Endometrial microvascular endothelial cells (primary cell): ENCODE results near the gene IFT81. TPM values are rescaled to one million over a fixed set of nuclear protein-coding genes. Genes with fewer than 3 reads are reported as not detected.
"Not testable (repeated sequence)": the region's sequence is repeated elsewhere in the genome, so short reads cannot be mapped to it uniquely, and the experiment has no call there.

ENCODE experiments used
- in situ Hi-C: cut with HindIII; loops from 2 replicates; pipeline ENCODE4 v1.10.0; 2017; ENCODE audit warnings: low sequenced_read_pairs, low pct_unique_long_range_greater_than_20kb; ENCODE audit errors: inconsistent ontology term
- total RNA-seq: library from RNA; depleted of rRNA; stranded (reverse); fragments of >200 nt; gene quantifications from one replicate; pipeline ENCODE4 v1.2.3, GENCODE V29; 2015; ENCODE audit errors: inconsistent ontology term

The IFT81 gene, protein sequence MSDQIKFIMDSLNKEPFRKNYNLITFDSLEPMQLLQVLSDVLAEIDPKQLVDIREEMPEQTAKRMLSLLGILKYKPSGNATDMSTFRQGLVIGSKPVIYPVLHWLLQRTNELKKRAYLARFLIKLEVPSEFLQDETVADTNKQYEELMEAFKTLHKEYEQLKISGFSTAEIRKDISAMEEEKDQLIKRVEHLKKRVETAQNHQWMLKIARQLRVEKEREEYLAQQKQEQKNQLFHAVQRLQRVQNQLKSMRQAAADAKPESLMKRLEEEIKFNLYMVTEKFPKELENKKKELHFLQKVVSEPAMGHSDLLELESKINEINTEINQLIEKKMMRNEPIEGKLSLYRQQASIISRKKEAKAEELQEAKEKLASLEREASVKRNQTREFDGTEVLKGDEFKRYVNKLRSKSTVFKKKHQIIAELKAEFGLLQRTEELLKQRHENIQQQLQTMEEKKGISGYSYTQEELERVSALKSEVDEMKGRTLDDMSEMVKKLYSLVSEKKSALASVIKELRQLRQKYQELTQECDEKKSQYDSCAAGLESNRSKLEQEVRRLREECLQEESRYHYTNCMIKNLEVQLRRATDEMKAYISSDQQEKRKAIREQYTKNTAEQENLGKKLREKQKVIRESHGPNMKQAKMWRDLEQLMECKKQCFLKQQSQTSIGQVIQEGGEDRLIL
- total RNA-seq = 2.9 TPM

DNA sequence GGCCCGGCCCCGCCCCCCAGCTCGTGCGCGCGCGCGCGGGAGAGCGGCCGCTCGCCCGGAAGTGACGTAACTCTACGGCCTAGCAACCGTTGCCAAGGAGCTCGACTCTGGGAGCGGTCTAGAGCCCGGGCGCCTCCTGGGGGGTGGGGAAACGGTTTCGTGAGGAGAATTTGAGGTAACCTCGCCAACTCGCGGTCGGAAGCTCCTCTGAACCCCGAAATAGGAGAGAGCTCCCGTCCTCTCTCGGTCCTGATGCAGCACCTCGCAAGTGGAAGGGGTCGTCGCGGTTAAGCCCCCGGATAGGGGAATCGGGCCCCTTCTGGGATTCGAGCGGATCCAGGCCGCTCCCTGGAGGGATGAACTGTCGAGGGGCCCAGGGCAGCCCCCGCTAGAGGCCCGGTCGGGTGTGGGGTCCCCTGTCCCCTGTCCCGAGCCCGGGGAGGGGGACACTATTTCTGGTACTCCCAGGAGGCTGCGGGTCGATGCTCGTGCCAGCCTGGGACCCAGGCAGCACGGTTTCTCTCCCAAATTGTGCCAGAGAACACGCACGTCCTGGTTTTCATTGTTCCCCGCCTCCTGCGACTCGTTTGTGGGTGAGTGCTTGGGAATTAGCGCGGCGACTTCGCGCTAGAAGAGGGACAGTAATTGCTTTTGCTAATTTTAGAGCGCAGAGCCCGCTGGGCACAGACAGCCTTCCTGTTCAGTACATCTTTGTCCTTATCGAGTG lies at the start of gene IFT81:
TSS of gene IFT81 (plus strand) at position 89 of the 727 bp plus-strand sequence. CDS start 3,024 bp downstream, outside the sequence.
- in situ Hi-C loops = no loop called here

DNA sequence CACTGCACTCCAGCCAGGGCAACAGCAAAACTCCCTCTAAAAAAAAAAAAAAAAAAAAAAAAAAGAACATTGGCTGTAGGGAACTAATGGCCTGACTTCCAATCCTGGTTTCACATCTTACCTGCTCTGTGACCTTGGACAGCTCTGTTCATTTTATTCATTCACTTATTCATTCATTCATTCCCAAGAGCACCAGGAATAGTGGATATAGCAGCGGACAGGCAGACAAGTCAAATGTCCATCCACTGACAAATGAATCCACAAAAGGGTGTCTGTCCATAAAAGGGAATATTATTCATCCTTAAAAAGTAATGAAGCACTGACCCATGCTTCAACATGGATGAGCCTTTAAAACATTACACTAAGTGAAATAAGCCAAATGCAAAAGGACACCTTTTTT lies 48.3 kb upstream of the IFT81 start:
- in situ Hi-C loops = no loop called here

DNA sequence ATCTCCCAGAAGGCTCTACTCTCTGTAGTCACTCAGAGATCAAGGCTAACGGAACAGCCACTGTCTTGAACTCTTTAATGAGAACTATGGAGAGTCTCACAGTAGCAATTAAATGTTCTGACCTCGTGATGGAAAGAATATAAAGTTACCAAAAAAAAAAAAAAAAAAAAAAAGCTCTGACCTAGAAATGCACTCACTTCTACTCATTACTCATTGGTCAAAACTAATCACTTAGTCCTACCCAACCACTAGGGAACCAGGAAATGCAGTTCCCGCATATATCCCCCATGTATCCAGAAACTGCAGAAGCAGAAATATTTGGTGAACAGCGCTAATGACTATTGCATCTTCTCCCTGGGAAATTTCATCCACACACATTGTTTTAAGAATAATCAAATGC lies 46.4 kb upstream of the IFT81 start:
- in situ Hi-C loops = no loop called here

DNA sequence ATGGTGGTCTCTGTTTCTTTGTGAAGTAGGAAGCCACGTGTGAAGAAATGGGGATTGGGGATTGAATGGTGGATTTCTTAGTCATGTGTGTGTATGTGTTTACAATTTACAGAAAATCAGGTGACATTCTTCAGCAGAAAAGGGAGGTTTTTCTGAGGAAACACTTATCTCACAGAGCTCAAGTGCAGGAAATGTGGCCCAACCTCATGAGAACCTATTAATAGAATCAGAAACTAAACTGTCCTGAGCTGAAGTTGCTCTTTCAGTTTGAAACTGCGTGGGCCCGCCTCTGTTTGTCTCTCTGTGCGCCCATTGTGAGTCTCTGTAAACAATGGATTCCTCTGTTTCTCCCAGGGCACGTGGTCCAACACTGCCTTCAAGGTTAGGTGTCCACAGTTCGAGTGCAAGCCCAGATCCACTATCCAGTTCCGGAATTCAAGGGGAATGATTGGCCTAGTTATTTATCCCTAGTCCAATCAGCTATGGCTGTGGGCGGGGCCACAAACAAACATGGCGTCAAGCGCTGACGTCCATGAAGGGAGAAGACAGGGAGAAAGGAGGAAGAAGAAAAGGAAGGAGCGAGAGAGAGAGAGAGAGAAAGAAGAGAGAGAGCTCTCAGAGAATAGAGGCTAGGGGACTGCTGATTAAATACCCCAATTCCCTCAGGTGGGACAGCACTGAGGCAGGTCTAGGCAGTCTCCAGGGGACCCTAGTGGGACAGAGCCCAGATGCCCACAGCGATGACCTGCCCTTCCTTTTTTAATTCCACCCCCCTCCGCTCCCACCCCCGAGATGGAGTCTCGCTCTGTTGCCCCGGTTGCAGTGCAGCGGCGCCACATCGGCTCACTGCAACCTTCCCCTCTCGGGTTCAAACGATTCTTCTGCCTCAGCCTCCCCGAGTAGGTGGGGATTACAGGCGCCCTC lies 44.4 kb upstream of the IFT81 start:
- in situ Hi-C loops = no loop called here

DNA sequence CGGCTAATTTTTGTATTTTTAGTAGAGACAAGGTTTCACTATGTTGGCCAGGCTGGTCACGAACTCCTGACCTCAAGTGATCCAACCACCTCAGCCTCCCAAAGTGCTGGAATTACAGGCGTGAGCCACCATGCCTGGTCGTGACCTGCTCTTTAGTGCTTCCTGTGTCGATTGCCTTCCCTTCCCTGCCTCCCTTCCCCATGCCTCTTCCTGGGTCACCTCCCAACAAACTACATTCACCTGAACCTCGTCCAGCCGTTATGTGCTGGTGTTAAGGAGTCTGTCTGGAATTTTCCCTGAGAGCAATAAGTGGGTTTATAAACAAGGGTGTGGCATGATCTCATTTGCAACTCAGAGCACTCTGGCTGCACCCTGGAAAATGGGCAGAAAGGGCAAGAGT lies 43.7 kb upstream of the IFT81 start:
- in situ Hi-C loops = no loop called here

DNA sequence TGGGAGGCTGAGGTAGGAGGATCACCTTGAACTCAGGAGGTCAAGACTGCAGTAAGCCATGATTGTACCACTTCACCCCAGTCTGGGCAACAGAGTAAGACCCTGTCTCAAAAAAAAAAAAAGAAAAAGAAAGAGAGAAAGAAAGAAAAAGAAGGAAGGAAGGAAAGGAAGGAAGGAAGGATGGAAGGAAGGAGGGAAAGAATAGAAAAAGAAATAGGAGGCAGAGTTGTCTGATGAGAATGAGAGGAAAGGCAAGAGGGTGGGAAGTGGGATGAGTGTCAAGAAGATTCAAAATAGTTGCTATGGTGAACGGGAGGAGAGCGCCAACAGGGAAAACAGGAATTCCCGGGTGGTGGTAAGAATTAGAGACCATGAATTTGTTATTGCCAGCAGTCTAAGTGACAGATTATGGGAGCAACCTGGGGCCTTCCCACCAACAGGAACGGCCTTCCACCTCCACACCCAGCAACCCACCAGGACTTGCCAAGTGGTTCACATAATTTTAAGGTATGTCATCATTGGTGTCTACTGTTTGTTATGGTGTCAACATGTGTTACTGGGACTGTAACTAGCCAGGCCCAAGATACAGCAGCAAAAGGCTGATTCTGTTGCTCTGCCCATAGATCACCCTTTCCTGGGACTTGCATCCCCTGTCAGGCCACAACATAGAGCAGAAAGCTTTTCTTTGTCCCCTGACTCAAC lies 39.7 kb upstream of the IFT81 start:
- in situ Hi-C loops = no loop called here

DNA sequence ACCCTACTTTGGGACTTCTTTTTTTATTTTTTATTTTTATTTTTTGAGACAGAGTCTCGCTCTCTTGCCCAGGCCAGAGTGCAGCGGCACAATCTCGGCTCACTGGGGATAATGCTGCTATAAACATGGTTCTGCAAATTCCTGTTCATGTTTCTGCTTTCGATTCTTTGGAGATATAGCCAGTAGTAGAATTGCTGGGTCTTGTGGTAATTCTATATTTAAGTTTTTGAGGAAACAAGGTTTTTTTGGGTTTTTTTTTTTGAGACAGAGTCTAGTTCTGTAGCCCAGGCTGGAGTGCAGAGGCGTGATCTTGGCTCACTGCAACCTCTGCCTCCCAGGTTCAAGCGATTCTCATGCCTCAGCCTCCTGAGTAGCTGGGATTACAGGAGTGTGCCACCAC lies 35.9 kb upstream of the IFT81 start:
- in situ Hi-C loops = not testable (repeated sequence)

DNA sequence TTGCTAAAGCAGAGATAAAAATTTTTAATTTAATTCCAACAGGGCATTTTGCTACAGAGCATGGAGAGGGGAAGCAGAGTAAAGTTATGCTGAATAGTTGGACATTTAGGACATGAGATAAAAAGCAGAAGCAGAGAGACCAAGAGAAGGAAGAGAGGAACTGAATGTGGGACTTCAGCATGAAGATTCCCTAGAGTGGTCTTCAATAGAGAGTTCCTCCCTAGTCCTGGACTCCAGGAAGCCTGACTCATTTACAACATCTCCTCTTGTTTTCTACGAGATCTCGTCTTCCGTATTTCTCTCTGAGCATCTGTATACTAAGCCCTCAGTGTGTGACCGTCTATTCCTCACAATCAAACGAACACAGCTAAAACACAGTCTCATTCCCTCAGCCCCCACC lies 35.2 kb upstream of the IFT81 start:
- in situ Hi-C loops = no loop called here

DNA sequence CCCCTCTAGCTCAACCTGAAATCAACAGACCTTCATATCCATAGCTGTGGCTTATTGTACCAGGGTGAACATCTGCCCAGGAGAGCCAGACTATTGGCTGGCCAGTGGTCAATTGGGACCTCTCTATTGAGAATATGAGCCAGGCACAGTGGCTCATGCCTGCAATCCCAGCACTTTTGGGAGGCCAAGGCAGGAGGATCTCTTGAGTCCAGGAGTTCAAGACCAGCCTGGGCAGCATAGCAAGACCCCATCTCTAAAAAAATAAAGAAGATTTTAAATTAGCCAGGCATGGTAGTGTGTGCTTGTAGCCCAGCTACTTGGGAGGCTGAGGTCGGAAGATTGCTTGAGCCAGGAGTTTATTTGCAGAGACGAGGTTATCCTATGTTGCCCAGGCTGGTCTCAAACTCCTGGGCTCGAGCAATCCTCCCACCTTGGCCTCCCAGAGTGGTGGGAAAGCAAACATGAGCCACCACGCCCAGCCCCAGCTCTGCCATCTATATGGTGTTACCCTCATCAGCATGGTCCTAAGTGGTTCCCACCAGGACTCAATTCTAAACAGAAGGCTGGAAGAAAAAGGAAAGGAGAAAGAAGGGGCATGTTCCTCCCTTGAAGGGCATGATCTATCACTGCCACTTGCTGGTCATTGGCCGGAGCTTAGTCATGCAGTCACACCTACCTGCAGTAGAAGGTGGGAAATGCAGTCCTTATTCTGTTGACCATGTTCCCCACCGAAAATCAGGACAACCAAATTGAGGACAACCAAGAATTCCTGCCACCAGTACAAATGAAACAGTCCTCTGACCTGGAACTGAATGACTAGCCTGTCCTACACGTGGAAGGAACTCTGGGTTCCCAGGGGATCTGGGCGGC lies 33.7 kb upstream of the IFT81 start:
- in situ Hi-C loops = no loop called here

DNA sequence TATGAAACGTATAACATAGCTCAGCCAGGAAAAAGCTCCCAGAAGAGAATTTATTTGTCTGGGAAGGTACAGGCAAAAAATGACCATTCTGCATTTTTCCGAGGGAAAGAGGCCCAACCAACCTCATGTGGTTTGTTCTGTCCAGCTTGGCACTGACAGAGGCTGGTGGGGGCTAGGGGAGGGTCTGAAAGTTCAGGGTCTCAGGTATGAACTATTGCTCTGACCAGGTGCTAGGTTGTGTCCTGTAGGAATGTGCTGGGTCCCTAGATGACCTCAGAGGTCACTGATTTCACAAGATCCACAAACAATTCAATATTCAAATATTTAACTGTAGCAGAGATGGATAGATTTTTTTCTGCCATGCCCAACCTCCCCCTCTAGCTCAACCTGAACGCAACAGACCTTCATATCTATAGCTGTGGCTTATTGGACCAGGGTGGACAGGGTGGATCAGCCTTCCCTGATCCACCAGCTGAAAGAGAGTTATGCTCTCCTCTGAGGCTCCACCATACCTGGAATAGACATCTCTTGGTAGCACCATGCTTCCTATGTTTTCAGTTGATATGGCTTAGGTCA lies 32.9 kb upstream of the IFT81 start:
- in situ Hi-C loops = no loop called here

DNA sequence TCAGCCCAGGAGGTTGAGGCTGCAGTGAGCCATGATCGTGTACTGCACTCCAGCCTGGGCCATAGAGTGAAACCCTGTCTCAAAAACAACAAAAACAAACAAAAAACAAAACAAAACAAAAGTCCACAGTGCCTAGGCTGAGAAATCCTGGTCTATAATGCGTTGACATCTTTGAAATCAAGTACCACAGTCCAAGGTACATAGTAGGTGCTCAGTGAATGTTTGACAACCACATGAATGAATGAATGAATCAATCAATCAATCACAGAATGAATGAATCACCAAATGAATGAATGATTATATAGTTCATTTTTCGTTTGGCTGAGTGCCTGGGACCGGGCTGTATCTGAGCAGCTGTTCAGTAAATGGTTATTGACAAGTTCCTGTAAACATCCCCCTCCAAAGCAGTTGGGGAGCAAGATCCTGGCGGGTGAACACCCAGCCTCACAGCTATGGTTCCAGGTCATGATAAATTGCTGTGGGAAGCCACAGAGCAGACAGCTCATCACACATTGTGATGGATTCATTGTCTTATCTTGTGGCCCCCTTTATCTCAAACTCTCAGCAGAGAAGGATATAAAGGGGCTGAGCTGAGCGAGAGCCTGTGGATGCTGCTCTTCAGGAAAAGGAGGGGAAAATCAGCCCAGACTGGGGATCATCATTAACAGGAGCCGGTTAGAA lies 30.4 kb upstream of the IFT81 start:
- in situ Hi-C loops = no loop called here

DNA sequence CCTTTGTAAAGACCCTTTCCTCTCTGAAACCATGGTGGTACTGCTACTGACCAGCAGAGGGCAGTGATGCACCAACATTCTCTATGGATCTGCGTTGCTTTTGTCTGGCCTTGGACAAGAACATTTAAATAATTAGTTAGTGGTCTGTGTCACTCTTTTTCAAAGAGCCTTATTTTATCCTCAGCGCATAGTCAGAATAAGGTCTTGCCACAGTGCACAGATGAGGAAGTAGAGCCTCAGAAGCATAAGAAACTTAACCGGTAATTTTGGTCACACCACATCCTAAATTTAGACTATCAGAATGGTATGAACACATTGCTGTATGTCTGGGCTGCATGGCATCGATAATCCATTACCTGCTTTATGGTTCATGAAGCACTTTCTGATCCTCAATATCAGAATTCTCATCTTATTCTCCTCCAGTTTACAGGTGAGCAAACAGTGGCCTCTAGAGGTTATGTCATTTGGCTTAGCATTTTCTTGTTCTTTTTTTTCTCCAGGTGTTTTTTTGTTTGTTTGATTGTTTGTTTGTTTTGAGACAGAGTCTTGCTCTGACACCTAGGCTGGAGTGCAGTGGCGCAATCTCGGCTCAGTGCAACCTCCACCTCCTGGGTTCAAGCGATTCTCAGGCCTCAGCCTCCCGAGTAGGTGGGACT lies 23.7 kb upstream of the IFT81 start:
- in situ Hi-C loops = no loop called here

DNA sequence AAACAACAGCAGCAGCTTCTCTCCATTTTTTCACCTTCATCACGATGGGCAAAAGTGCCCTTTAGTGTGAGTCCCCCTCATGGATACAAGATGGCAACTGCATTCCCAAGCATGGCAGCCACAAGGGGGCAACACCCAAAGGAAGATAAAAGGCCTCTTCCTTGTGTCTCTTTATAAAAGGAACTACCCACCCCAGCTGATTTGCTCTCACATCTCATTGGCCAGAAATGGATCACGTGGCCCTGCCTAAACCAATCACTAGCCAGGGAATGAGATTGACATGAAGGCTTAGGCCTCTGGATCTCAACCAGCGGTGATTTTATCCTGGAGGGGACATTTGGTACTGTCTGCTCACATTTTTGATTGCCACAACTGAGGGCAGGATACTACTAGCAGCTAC lies 21.9 kb upstream of the IFT81 start:
- in situ Hi-C loops = no loop called here

DNA sequence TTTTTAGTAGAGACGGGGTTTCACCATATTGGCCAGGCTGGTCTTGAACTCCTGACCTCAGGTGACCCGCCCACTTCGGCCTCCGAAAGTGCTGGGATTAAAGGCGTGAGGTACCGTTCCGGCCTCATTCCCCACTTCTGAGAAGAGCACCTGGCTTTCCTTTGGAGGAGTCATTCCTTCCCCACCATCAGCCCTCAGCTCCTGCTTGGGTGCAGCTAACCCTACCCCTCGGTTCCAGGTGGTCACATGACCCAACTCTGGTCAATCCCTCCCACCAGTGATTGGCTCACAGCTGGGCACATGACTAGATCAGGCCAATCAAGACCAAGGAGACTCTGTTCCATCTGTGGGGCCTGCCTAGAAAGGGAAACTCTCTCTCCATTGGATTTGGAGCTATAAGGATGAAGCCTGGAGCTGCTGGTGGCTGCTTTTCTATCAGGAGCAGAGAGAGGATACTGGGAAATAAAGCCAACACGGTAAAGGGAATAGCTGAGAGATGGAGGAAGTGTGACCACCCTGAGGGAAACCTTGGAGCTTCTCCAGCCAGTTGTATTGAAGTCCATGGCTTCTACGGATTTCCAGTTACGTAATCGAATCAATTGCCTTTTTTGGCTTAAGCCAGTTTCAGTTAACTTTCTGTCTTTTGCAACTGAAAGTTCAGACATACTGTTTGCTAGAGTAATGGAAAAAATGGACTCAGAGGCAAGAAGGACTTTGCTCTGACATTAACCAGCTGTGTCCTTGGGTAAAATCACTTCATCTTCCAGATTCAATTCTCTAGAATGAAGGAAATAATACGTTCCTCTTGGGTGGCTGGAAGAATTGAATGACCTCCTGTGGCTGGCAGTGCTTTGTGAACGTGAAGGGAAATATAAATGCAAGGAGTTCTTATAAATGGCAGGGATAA lies 19.7 kb upstream of the IFT81 start:
- in situ Hi-C loops = no loop called here

DNA sequence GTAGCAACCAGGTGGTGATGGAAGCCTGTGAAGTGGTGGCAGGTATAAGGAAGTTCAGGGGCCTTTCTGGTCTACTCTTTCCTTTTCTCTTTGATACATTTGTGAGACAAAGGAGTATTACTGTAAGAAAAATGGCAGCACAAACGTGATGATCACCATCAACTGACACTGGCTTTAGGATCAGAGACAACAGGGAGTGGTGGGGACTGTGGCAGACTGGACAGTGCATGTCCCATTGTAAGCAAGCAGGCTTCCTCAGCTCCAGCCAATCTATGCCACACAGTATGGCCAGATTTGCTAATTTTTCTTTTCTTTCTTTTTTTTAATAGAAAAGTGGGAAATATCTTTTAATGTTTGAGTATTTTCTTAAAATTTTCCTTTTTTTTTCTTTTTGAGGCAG lies 19.0 kb upstream of the IFT81 start:
- in situ Hi-C loops = no loop called here
